ENCODE data around the gene ARL10. TPM values are rescaled to one million over a fixed set of nuclear protein-coding genes. Genes with fewer than 3 reads are reported as not detected.

The ARL10 gene
- polyA plus RNA-seq, 1 of the 3 experiments (the other 2 are of a cell fraction) = 4.6 TPM

DNA sequence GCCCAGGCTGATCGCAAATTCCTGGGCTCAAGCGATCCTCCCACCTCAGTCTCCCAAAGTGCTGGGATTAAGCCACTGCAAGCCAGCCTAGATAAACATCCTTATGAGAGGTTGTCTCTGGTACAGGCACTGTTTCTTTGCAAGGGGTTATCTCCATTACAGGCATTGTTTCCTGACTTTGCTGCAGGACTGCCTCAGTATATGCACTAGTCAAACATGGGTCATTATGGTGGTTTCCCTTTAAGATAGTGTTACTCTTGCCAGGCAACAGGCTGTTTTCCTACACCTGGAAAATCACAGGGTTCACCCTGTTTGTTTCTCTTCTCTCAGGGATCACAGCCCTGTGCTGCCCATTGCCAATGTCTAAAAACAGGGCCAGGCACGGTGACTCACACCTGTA lies 58.9 kb downstream of the ARL10 start:
- no peaks in the 10 kb centered on the region for H3K4me1 ChIP-seq (ENCODE audit: control insufficient read depth in 1 of 2, insufficient read depth in 2 of 2, low read depth in 1 of 2, low read length in 1 of 2)
- POLR2A ChIA-PET = no interaction called here
- no peak overlapping the region for H3K4me3 ChIP-seq (ENCODE audit: low read depth in 2 of 2, low read length in 1 of 2)
- no peaks in the 10 kb centered on the region for H3K79me2 ChIP-seq (ENCODE audit: insufficient read depth)
- no peaks in the 10 kb centered on the region for H3K36me3 ChIP-seq (replicated peaks in 1 of 2; ENCODE audit: control insufficient read depth in 1 of 2, insufficient read depth in 2 of 2, low read length in 1 of 2)
- no peak overlapping the region for H3K9ac ChIP-seq
- CTCF ChIA-PET = no interaction called here
- no peak for TF ChIP-seq MXI1 (IDR thresholded peaks at IDR 0.05; ENCODE audit: low read depth, low read length)
- no peak for TF ChIP-seq TCF12 (IDR thresholded peaks at IDR 0.05)
- TF ChIP-seq TAF1 (IDR thresholded peaks at IDR 0.05; ENCODE audit: borderline replicate concordance, low read depth, low read length) = no peak
- no peak for TF ChIP-seq EP300 (IDR thresholded peaks at IDR 0.05; ENCODE audit: borderline replicate concordance in 1 of 2, low read depth in 1 of 2, low read length in 1 of 2)
- TF ChIP-seq, protein P1, sequence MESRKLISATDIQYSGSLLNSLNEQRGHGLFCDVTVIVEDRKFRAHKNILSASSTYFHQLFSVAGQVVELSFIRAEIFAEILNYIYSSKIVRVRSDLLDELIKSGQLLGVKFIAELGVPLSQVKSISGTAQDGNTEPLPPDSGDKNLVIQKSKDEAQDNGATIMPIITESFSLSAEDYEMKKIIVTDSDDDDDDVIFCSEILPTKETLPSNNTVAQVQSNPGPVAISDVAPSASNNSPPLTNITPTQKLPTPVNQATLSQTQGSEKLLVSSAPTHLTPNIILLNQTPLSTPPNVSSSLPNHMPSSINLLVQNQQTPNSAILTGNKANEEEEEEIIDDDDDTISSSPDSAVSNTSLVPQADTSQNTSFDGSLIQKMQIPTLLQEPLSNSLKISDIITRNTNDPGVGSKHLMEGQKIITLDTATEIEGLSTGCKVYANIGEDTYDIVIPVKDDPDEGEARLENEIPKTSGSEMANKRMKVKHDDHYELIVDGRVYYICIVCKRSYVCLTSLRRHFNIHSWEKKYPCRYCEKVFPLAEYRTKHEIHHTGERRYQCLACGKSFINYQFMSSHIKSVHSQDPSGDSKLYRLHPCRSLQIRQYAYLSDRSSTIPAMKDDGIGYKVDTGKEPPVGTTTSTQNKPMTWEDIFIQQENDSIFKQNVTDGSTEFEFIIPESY (IDR thresholded peaks at IDR 0.05; ENCODE audit: borderline replicate concordance, low read depth) = no peak
- TF ChIP-seq SIN3A (IDR thresholded peaks at IDR 0.05; ENCODE audit: borderline replicate concordance, low read depth, low read length) = no peak
- TF ChIP-seq, protein P2, sequence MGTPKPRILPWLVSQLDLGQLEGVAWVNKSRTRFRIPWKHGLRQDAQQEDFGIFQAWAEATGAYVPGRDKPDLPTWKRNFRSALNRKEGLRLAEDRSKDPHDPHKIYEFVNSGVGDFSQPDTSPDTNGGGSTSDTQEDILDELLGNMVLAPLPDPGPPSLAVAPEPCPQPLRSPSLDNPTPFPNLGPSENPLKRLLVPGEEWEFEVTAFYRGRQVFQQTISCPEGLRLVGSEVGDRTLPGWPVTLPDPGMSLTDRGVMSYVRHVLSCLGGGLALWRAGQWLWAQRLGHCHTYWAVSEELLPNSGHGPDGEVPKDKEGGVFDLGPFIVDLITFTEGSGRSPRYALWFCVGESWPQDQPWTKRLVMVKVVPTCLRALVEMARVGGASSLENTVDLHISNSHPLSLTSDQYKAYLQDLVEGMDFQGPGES (IDR thresholded peaks at IDR 0.05; ENCODE audit: low read depth, low read length) = no peak
- TF ChIP-seq, protein P3, sequence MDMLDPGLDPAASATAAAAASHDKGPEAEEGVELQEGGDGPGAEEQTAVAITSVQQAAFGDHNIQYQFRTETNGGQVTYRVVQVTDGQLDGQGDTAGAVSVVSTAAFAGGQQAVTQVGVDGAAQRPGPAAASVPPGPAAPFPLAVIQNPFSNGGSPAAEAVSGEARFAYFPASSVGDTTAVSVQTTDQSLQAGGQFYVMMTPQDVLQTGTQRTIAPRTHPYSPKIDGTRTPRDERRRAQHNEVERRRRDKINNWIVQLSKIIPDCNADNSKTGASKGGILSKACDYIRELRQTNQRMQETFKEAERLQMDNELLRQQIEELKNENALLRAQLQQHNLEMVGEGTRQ (IDR thresholded peaks at IDR 0.05; ENCODE audit: borderline replicate concordance, low read depth, low read length) = no peak
- TF ChIP-seq POLR2AphosphoS5 (IDR thresholded peaks at IDR 0.05; ENCODE audit: low read depth, low read length) = no peak
- TF ChIP-seq TEAD4 (IDR thresholded peaks at IDR 0.05; ENCODE audit: borderline replicate concordance, insufficient read depth) = no peak
- TF ChIP-seq CTCF (IDR thresholded peaks at IDR 0.05) = no peak
- no peak for TF ChIP-seq FOXM1 (IDR thresholded peaks at IDR 0.05; ENCODE audit: low read depth)
- no peak for TF ChIP-seq EZH2phosphoT487 (IDR thresholded peaks at IDR 0.05; ENCODE audit: borderline replicate concordance, low read depth)
- no peak for TF ChIP-seq CHD2 (IDR thresholded peaks at IDR 0.05; ENCODE audit: low read length, partially characterized antibody)
- no peak for TF ChIP-seq REST (IDR thresholded peaks at IDR 0.05; ENCODE audit: low read depth, low read length)
- no peak for TF ChIP-seq NFIC (IDR thresholded peaks at IDR 0.05; ENCODE audit: borderline replicate concordance)
- no peak for TF ChIP-seq JUND (IDR thresholded peaks at IDR 0.05)
- DNase-seq = no peak
- no peaks in the 10 kb centered on the region for H4K20me1 ChIP-seq (ENCODE audit: insufficient read depth)
- no peak overlapping the region for H3K27ac ChIP-seq (ENCODE audit: low read depth in 2 of 2, low read length in 1 of 2)
- 50% methylated on average over 3 of the region's 3 CpGs for WGBS (ENCODE audit: low lambda C conversion rate)
- H3K4me2 ChIP-seq = no peak overlapping the region
- no peaks in the 10 kb centered on the region for H3F3A ChIP-seq (replicated peaks; ENCODE audit: insufficient read depth)
- H3K27me3 ChIP-seq (ENCODE audit: insufficient read depth) = no peaks in the 10 kb centered on the region; the same call in 1 of the 2 replicates
- no peaks in the 10 kb centered on the region for H3K9me3 ChIP-seq
- H3K9me2 ChIP-seq = no peaks in the 10 kb centered on the region
- H2AFZ ChIP-seq (ENCODE audit: low read depth) = no peak overlapping the region

All from SK-N-SH (cell line).